Motor neuron (in vitro differentiated cells): Measurements from ENCODE around the gene AOPEP. TPM values are rescaled to one million over a fixed set of nuclear protein-coding genes. Genes with fewer than 3 reads are reported as not detected.

ENCODE experiments used
- ATAC-seq, 8 experiments: fragments of 200-7000 bp; cut with Tn5 transposase; replicated peaks in 6 of 8; 2 replicates each; pipeline ENCODE4 v1.8.0; 2021; ENCODE audit warnings: mild to moderate bottlenecking in 8 of 8, moderate library complexity in 8 of 8
- H3K27ac ChIP-seq, 2 donors: fragments of 250-450 bp; sonication (Bioruptor Pico); 2 replicates each; pipeline ENCODE4 v1.9.0; 2021; ENCODE audit warnings: antibody characterized with exemption in 2 of 2, mild to moderate bottlenecking in 2 of 2, moderate library complexity in 1 of 2
- H3K4me1 ChIP-seq, 2 donors: fragments of 250-450 bp; sonication (Bioruptor Pico); replicated peaks in 1 of 2; 2 replicates each; pipeline ENCODE4 v1.6.1; 2021; ENCODE audit warnings: antibody characterized with exemption in 2 of 2, mild to moderate bottlenecking in 2 of 2, moderate library complexity in 1 of 2
- H3K4me3 ChIP-seq, 5 donors: fragments of 250-450 bp; sonication (Bioruptor Pico); 2 replicates each; pipeline ENCODE4 v1.9.0; 2021; ENCODE audit warnings: antibody characterized with exemption in 5 of 5, mild to moderate bottlenecking in 5 of 5, moderate library complexity in 4 of 5
- WGBS, 10 experiments: fragments of 450-650 bp; shearing (Covaris generic); methylation state at CpG; one replicate each; pipeline ENCODE4 v1.0.0; 2022; 5-methylcytosine and 5-hydroxymethylcytosine counted together
- in situ Hi-C, 9 experiments: fragments of 400-800 bp; cut with MboI; loops; one replicate each; pipeline ENCODE4 v1.15.0; 2021; ENCODE audit warnings: low sequenced_read_pairs in 9 of 9, low pct_unique_long_range_greater_than_20kb in 2 of 9; ENCODE audit not compliant: unreplicated experiment in 9 of 9
- total RNA-seq, 8 experiments: library from RNA; unstranded; fragments of 300-600 nt; gene quantifications; 2 replicates each; pipeline versions ENCODE4 v1.2.3 to v1.2.4, GENCODE V29; 2022

AOPEP gene
- total RNA-seq, 8 experiments from 2014 or later: 8.0 to 152 (median 16.8) TPM

DNA sequence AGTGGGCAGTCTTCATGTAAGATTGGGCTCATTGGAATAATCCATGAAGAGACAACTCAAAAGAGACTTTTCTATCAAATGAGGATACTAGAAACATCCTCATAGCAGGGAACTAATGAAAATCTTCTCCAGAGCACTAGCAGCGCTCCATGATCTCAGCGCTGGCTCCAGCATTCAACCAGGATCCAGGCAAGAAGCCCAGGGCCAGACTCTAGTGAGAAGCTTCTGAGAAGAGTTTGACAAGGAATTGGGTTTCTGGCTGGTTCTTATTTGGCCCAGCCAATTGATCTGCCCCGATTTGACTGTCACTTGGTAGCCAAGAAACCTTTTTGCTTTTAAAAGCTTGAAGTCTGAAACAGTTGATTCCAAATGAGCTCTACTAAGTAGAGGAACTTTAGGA lies 60.1 kb downstream of the AOPEP start:
- H3K4me3 ChIP-seq: no peak overlapping the region
- 50 to 100% (median 100%) methylated on average over 1 to 3 of the region's 3 CpGs; no CpG with 5 or more reads in 1 of the 10 experiments for WGBS, 10 experiments

DNA sequence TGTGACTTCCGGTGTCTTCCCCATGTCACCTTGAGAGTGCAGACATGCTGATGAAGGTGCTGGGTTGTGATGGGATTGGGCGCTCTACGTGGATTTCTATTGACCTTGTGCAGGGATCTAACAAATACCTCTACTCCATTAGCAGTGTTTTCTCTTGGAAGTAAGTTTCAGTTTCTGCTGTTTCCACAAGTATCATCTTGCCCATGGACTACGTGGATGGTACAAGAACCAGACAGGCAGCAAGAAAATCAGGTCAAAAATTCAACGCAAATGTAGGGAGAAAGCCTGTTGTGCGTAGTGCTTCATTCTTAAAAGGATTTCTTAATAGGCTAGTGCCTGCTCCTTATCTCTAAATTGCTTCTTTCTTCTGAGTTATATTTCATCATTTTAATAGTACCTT lies 60.8 kb downstream of the AOPEP start:
- in situ Hi-C loops: loop anchor here in 2 of 9 experiments (25.0 kb wide), 3 partner anchors 100 to 325 kb away; no protein-coding TSS in a partner anchor
- WGBS, 10 experiments: 88 to 100% (median 93%) methylated on average over 1 to 6 of the region's 6 CpGs; no CpG with 5 or more reads in 1 of the 10 experiments
- no peak for ATAC-seq
- H3K27ac ChIP-seq: no peak overlapping the region
- peaks cover 0 to 2% of the 10 kb centered on the region in 2 donors for H3K4me1 ChIP-seq
- H3K4me3 ChIP-seq: no peak overlapping the region

More for the DNA sequence above, 60.1 kb downstream of the AOPEP start:
- in situ Hi-C loops: loop anchor here in 2 of 9 experiments (25.0 kb wide), 3 partner anchors 101 to 326 kb away; no protein-coding TSS in a partner anchor
- ATAC-seq: no peak
- Histone ChIP-seq H3K4me1 (peaks cover 0 to 2% of the 10 kb centered on the region in 2 donors), H3K27ac (no peak overlapping the region)

DNA sequence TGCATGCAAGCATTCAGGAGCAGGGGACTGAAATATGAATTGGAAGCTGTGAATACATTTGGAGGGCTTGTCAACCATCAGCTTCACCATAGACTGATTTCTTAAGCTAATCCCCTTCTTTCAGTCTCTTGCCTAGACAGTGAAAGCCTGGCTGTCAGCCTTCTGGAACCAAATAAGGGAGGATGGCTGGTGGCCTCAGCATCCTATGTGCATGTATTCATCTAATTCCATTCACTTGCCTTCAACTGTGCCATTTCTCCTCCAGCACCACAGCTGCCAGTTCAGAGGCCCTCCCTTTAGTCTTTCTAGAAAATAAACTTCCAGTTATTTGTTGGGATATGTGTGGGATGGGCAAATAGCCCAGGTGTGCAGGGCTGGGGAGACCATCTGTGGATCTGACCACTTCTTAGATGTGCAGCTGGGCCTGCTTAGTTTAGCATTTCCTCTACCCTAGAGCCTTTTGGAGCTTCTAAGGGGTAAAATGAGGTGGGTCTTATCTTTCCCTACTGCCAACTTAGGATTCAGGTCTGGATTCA lies 62.1 kb downstream of the AOPEP start:
- peak in 3 of 8 experiments; percentile 76 to 93 (median 89) for ATAC-seq
- Histone ChIP-seq H3K27ac (no peak overlapping the region), H3K4me3 (no peak overlapping the region), H3K4me1 (no peaks in the 10 kb centered on the region)
- in situ Hi-C loops: loop anchor here in 2 of 9 experiments (25.0 kb wide), 3 partner anchors 99 to 324 kb away; no protein-coding TSS in a partner anchor

DNA sequence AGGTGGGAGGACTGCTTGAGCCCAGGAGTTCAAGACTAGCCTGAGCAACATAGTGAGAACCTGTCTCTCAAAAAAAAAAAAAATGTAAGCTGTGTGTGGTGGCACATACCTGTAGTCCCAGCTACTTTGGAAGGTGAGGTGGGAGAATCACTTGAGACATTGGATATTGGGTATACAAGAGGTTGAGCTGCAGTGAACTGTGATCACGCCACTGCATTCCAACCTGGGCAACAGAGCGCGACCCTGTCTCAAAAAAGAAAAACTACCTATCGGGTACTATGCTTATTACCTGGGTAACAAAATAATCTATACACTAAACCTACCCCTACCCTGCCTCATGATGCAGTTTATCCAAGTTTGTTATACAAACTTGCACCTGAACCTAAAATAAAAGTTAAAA lies 64.9 kb downstream of the AOPEP start:
- 80 to 100% (median 100%) methylated on average over 1 to 4 of the region's 4 CpGs; no CpG with 5 or more reads in 4 of the 10 experiments for WGBS, 10 experiments
- in situ Hi-C loops: loop anchor here in 2 of 9 experiments (25.0 kb wide), 3 partner anchors 96 to 321 kb away; no protein-coding TSS in a partner anchor
- Histone ChIP-seq H3K4me1 (no peaks in the 10 kb centered on the region), H3K27ac (no peak overlapping the region), H3K4me3 (no peak overlapping the region)
- no peak for ATAC-seq

DNA sequence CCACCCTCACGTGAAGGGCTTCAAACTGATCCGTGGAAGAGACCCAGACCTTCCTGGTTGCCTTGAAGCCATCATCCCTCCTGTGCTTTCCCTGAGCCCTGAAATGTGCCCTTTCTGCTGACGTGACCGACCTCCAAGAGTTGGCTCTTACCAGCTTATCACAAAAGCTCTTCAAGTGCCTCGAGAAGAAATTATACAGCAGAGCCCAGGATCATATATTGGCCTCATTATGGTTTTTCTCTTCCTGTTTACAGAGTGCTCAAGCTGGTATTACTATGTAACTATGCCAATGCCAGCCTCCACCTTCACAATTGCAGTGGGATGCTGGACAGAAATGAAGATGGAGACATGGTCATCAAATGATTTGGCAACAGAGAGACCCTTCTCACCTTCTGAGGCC lies 66.0 kb downstream of the AOPEP start:
- no peak overlapping the region for H3K4me3 ChIP-seq
- in situ Hi-C loops: loop anchor here in 2 of 9 experiments (25.0 kb wide), 3 partner anchors 95 to 320 kb away; no protein-coding TSS in a partner anchor
- H3K27ac ChIP-seq: no peak overlapping the region
- no peaks in the 10 kb centered on the region for H3K4me1 ChIP-seq
- 93 to 100% (median 97%) methylated on average over 1 to 5 of the region's 5 CpGs; no CpG with 5 or more reads in 5 of the 10 experiments for WGBS, 10 experiments
- ATAC-seq: no peak

DNA sequence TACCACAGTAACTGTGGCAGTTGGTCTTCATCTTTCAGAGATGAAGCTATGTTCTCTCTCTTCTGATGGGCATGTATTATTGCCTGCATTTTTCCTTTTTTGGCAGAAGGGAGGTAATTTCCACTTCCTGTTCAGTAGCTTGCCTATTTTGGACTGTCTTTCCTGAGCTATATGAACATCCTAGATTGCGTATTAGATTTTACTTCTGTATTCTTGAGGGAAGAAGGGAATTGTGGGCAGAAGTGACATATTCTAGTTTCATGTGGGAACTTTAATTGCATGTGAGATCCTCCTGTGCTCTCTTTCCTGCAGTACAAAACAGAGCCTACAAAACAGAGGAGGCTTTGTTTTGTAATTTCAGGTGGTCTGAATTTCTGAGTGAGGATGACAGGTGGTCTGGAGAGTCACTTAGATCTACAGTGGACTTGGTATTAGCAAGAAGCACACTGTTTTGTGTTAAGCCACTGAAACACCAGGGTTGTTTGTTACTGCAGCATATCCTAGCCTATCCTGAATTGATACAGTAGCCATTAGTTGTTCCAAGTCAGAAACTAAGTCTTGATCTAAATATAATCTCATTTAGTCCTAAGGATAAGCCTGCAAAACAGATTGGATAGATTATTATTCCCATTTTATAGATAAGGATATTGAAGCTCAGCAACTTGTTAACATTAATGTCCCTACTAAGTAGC lies 68.1 kb downstream of the AOPEP start:
- in situ Hi-C loops: loop anchor here in 2 of 9 experiments (25.0 kb wide), 3 partner anchors 93 to 318 kb away; no protein-coding TSS in a partner anchor
- Histone ChIP-seq H3K4me3 (no peak overlapping the region), H3K27ac (no peak overlapping the region), H3K4me1 (no peaks in the 10 kb centered on the region)
- 80 to 100% (median 91%) methylated on average over 1 of the region's 1 CpG; no CpG with 5 or more reads in 5 of the 10 experiments for WGBS, 10 experiments
- no peak for ATAC-seq

DNA sequence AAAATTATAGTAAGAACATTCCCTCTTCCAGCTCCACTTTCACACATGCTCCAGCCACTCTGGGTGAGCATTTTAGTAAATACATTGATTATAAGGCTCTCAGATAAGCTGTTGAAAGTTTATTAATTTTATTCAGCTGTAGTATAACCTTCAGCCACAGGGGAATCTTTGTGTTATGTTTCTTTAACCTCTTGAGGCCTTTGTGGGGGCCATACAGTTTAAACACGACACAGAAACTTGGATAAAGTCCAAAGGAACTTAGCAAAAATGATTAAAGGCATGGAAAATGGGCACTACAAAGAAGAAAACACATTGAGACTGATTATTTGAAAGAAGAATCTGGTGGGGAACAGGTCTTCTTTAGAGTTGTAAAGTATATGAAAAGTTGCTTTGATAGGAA lies 70.2 kb downstream of the AOPEP start:
- no peak for ATAC-seq
- H3K4me1 ChIP-seq: peaks cover 6 to 9% of the 10 kb centered on the region in 2 donors
- in situ Hi-C loops: loop anchor here in 2 of 9 experiments (25.0 kb wide), 3 partner anchors 91 to 316 kb away; no protein-coding TSS in a partner anchor

DNA sequence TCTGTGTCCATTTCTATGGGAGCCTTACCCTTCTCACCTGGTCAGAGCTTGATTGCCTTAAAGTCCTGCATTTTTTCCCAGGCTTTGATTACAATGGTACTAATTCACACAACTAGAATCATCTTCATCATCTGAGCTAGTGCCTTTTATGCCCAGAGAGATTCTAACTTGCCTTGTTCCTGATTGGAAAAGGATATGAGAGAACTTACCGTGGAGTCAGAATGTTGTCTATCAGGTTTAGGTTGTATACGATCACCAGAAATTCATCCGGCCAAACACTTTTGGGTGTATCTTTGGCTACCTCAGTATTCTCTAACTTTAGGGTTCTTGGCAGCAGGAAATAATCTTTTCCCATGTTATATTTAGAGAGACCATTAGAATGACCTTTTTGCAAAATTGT lies 71.7 kb downstream of the AOPEP start:
- Histone ChIP-seq H3K4me3 (no peak overlapping the region), H3K27ac (no peak overlapping the region), H3K4me1 (peaks cover 6 to 9% of the 10 kb centered on the region in 2 donors)
- WGBS, 10 experiments: 83 to 100% (median 98%) methylated on average over 1 to 3 of the region's 3 CpGs; no CpG with 5 or more reads in 2 of the 10 experiments
- no peak for ATAC-seq
- in situ Hi-C loops: loop anchor here in 2 of 9 experiments (25.0 kb wide), 3 partner anchors 89 to 314 kb away; no protein-coding TSS in a partner anchor

More for the DNA sequence above, 70.2 kb downstream of the AOPEP start:
- H3K27ac ChIP-seq: no peak overlapping the region
- no peak overlapping the region for H3K4me3 ChIP-seq
- 0 to 100% (median 80%) methylated on average over 1 of the region's 1 CpG; no CpG with 5 or more reads in 3 of the 10 experiments for WGBS, 10 experiments

DNA sequence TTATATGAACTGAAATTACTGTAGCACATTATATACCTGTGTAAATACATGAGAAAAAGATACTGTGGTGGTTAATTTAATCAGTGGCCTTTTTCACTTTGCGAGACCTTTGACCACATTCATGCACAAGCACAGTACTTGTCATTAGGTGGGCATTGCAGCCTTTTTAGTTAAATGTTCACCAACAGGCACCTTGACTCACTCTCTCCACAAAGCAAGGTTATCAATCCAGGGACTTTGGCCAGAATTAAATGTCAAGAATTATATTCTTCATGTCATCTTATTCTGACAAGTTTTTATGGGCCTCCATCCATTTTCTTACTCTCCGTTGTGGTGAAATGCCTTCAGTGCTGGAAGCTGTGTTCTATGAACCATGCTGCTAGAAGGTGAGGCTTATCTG lies 72.2 kb downstream of the AOPEP start:
- Histone ChIP-seq H3K4me3 (no peak overlapping the region), H3K4me1 (peaks cover 6 to 9% of the 10 kb centered on the region in 2 donors), H3K27ac (no peak overlapping the region)
- no peak for ATAC-seq
- 90 to 100% (median 100%) methylated on average over 1 to 2 of the region's 2 CpGs; no CpG with 5 or more reads in 2 of the 10 experiments for WGBS, 10 experiments
- in situ Hi-C loops: loop anchor here in 2 of 9 experiments (25.0 kb wide), 3 partner anchors 89 to 314 kb away; no protein-coding TSS in a partner anchor

DNA sequence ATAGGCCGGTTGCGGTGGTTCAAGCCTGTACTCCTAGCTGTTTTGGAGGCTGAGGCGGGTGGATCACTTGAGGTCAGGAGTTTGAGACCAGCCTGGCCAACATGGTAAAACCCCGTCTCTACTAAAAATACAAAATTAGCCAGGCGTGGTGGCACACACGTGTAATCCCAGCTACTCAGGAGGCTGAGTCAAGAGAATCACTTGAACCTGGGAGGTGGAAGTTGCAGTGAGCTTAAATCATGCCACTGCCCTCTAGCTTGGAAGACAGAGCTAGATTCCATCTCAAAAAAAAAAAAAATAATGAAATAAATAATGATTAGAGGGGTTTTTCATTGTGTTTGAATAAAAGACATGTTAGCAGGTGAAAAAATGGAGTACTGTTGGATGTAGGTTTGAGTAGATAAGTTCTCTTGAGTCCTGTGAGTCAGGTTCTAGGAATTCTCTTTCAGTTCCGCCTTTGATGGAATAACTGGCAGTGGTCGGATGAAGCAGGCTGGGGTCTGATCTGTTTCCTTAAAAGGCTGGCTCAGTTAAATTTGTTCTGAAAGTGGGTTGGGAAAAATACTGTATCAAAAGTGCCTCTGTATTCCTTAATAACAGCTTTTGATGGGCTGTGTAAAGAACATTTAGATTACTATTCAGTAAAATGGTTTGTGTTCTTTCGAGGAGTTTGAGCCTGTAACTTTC lies 73.2 kb downstream of the AOPEP start:
- ATAC-seq: peak in 1 of 8 experiments; percentile 22
- 58 to 100% (median 93%) methylated on average over 2 to 9 of the region's 9 CpGs; no CpG with 5 or more reads in 1 of the 10 experiments for WGBS, 10 experiments
- Histone ChIP-seq H3K27ac (no peak overlapping the region), H3K4me1 (peaks cover 8 to 12% of the 10 kb centered on the region in 2 donors), H3K4me3 (no peak overlapping the region)
- in situ Hi-C loops: loop anchor here in 2 of 9 experiments (25.0 kb wide), 3 partner anchors 88 to 313 kb away; no protein-coding TSS in a partner anchor

DNA sequence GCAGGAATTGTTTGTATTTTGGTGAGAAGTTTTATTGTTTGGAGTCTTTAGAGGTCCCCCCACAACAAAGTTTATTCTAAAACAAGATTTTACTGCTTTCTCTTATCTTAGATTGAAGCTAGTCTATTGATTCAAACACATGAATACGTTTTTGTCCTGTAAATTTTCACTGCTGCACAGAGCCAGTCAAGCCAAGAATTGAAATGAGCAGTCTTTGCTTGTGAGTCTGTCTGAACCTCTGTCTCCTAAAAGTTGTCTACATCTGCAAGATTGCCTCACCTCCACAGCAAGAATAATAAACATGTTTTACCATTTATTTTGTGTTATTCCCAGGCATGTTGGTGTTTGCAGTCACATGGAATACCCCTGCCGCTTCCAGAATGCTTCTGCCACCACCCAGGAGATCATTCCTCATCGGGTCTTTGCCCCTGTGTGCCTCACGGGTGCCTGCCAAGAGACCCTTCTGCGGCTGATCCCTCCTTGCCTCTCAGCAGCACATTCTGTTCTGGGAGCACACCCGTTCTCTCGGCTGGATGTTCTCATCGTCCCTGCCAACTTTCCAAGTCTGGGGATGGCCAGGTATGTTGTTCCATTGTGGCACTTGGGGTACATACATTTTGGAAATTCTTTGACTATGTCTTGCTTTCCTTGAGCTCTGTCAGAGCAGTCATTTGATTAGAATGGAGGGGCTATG lies 74.1 kb downstream of the AOPEP start:
- H3K4me1 ChIP-seq: peaks cover 16 to 20% of the 10 kb centered on the region in 2 donors

DNA sequence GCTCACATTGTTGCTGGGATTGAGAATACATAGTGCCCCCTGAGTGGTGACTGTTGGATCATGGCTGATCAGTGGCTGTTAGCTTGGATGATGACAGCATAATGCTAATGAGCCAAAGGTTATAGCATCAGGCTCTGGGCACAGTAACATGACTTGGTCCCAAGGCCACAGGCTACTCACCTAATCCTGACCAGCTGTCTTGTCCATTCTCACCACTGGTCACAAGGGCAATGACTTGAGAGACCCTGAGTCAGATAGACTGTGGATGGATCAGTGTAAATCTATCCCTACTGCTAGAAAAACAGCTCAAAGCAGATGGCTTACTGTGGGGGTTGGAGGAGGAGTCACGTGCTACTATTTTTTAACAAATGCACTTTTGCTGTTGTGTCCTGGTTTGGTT lies 74.7 kb downstream of the AOPEP start:
- H3K4me3 ChIP-seq: no peak overlapping the region
- in situ Hi-C loops: no loop called here

More for the DNA sequence above, 74.1 kb downstream of the AOPEP start:
- in situ Hi-C loops: no loop called here
- Histone ChIP-seq H3K27ac (no peak overlapping the region), H3K4me3 (no peak overlapping the region)
- WGBS, 10 experiments: 49 to 97% (median 90%) methylated on average over 2 to 8 of the region's 8 CpGs; no CpG with 5 or more reads in 2 of the 10 experiments
- ATAC-seq: no peak

More for the DNA sequence above, 74.7 kb downstream of the AOPEP start:
- peak in 5 of 8 experiments; percentile 40 to 89 (median 64) for ATAC-seq
- 50 to 100% (median 93%) methylated on average over 1 of the region's 1 CpG; no CpG with 5 or more reads in 4 of the 10 experiments for WGBS, 10 experiments
- H3K4me1 ChIP-seq: peaks cover 23 to 27% of the 10 kb centered on the region in 2 donors
- H3K27ac ChIP-seq: no peak overlapping the region
